ENCODE data around the gene GRHL1.

DNA sequence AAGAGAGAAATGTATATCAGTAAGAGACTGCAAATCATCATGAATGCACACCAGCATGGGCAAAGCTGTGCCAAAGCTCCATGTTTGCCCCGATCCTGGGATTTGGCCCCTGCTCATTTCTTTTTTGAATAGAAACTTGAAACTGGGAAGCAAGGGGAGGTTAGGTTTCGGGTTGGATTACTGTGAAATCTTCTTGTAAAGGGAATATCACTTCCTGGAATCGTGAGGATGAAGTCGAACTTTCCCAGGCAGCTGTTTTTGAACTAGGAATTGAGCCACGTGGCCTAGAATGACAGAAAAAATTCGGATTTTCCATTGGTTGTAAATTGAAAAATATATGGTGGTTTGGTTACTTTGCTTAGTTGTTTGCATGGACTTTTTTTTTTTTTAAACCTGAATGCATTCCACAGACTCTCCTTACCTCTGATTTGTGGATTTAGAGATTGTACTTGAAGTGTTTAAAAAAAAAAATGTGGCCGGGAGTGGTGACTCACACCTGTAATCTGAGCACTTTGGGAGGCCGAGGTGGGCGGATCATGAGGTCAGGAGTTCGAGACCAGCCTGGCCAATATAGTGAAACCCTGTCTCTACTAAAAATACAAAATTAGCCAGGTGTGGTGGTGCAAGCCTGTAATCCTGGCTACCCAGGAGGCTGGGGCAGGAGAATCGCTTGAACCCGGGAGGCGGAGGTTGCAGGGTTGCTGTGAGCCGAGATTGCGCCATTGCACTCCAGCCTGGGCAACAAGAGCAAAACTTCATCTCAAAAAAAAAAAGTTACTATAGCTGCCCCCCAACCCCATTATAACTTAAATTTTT lies 32.1 kb downstream of the GRHL1 start:
- TF ChIP-seq YY1 (IDR thresholded peaks at IDR 0.05; ENCODE audit: insufficient read depth, insufficient read length) (no peak), SUZ12 (IDR thresholded peaks at IDR 0.05; ENCODE audit: extremely low read depth, insufficient read depth, insufficient read length) (no peak)
